Smooth muscle cell of the brain vasculature (primary cell): ENCODE measurements around the gene DHTKD1.
A peak's percentile ranks its signal among the peaks of the same experiment; 100 is the strongest.
"Not testable (repeated sequence)": the region's sequence is repeated elsewhere in the genome, so short reads cannot be mapped to it uniquely, and the experiment has no call there.

Experiments
- DNase-seq: peaks from one replicate; pipeline ENCODE4 v3.0.0-alpha.2; 2012; ENCODE audit warnings: low read depth, low spot score

Gene DHTKD1

GRCh38 chr10:12067336-12067735 is 1.4 kb upstream of the DHTKD1 start:
- DNase-seq, result no peak

- DNase-seq, result not testable (repeated sequence)
Observed at GRCh38 chr10:12071441-12071840, 2.7 kb downstream of the DHTKD1 start.

GRCh38 chr10:12073526-12073925 is 4.8 kb downstream of the DHTKD1 start:
- no peak for DNase-seq

- no peak for DNase-seq
Observed at GRCh38 chr10:12077580-12078180, 8.9 kb downstream of the DHTKD1 start.

GRCh38 chr10:12081470-12081869 is 12.7 kb downstream of the DHTKD1 start:
- DNase-seq, result no peak

- peak; percentile 18 for DNase-seq
Observed at GRCh38 chr10:12081879-12082557, 13.3 kb downstream of the DHTKD1 start.

GRCh38 chr10:12088919-12089318 is 20.2 kb downstream of the DHTKD1 start:
- no peak for DNase-seq

GRCh38 chr10:12091421-12091820 is 22.7 kb downstream of the DHTKD1 start:
- no peak for DNase-seq

- not testable (repeated sequence) for DNase-seq
Observed at GRCh38 chr10:12097361-12097760, 28.6 kb downstream of the DHTKD1 start.

GRCh38 chr10:12097791-12098190 is 29.0 kb downstream of the DHTKD1 start:
- DNase-seq, result no peak

GRCh38 chr10:12098966-12099365 is 30.2 kb downstream of the DHTKD1 start:
- no peak for DNase-seq

GRCh38 chr10:12103802-12104201 is 35.0 kb downstream of the DHTKD1 start:
- no peak for DNase-seq

GRCh38 chr10:12107781-12108180 is 39.0 kb downstream of the DHTKD1 start:
- DNase-seq, result no peak

- DNase-seq, result no peak
Observed at GRCh38 chr10:12109286-12109685, 40.5 kb downstream of the DHTKD1 start.

- DNase-seq, result no peak
Observed at GRCh38 chr10:12111528-12111927, 42.8 kb downstream of the DHTKD1 start.

- DNase-seq, result no peak
Observed at GRCh38 chr10:12113627-12114026, 44.9 kb downstream of the DHTKD1 start.

- no peak for DNase-seq
Observed at GRCh38 chr10:12121673-12122072, 52.9 kb downstream of the DHTKD1 start.

- DNase-seq, result peak; percentile 69
Observed at GRCh38 chr10:12129222-12130111, 60.7 kb downstream of the DHTKD1 start, which contains the start of gene SEC61A2. SEC61A2 (plus strand) TSS chr10:12129677; CDS start chr10:12129788, 111 bp downstream.

GRCh38 chr10:12130237-12130872 is 61.6 kb downstream of the DHTKD1 start:
- DNase-seq, result peak; percentile 40

- DNase-seq, result no peak
Observed at GRCh38 chr10:12135631-12136030, 66.9 kb downstream of the DHTKD1 start.

- no peak for DNase-seq
Observed at GRCh38 chr10:12140038-12140437, 71.3 kb downstream of the DHTKD1 start.

GRCh38 chr10:12144538-12144937 is 75.8 kb downstream of the DHTKD1 start:
- no peak for DNase-seq
